GM19455 (cell line): Measurements from ENCODE around the gene ABHD17A.
"Not testable (repeated sequence)": the region's sequence is repeated elsewhere in the genome, so short reads cannot be mapped to it uniquely, and the experiment has no call there.

Source experiments
- ATAC-seq: cut with Tn5 transposase; IDR thresholded peaks from one replicate; pipeline ENCODE4 v1.9.1; 2021; ENCODE audit not compliant: unreplicated experiment

ABHD17A gene

GRCh38 chr19:1911098-1911497, 25.8 kb upstream of the ABHD17A start:
- ATAC-seq, result no peak

- no peak for ATAC-seq
Measured at GRCh38 chr19:1910177-1910576, 24.9 kb upstream of the ABHD17A start.

- ATAC-seq, result no peak
Measured at GRCh38 chr19:1909761-1910080, 24.4 kb upstream of the ABHD17A start.

GRCh38 chr19:1908364-1908678, 23.0 kb upstream of the ABHD17A start:
- no peak for ATAC-seq

- ATAC-seq, result no peak
Measured at GRCh38 chr19:1907563-1908363, 22.5 kb upstream of the ABHD17A start.

GRCh38 chr19:1906985-1907562, 21.8 kb upstream of the ABHD17A start:
- ATAC-seq, result no peak

- no peak for ATAC-seq
Measured at GRCh38 chr19:1905863-1906375, 20.6 kb upstream of the ABHD17A start.

- ATAC-seq, result peak; percentile 67
Measured at GRCh38 chr19:1905110-1905862, 20.0 kb upstream of the ABHD17A start, which contains the start of the genes ADAT3 and SCAMP4. Gene ADAT3, plus strand, starts transcription at chr19:1905399. Its CDS starts 6,649 bp downstream, at chr19:1912048. Gene SCAMP4, plus strand, starts transcription at chr19:1905399. Its CDS starts 9,621 bp downstream, at chr19:1915020.

- ATAC-seq, result no peak
Measured at GRCh38 chr19:1904860-1905109, 19.5 kb upstream of the ABHD17A start.

GRCh38 chr19:1902923-1903322, 17.6 kb upstream of the ABHD17A start:
- ATAC-seq, result no peak

GRCh38 chr19:1901940-1902404, 16.7 kb upstream of the ABHD17A start:
- ATAC-seq, result no peak

- ATAC-seq, result no peak
Measured at GRCh38 chr19:1896508-1896907, 11.2 kb upstream of the ABHD17A start.

GRCh38 chr19:1893791-1894190, 8.5 kb upstream of the ABHD17A start:
- ATAC-seq, result no peak

- no peak for ATAC-seq
Measured at GRCh38 chr19:1889907-1890306, 4.6 kb upstream of the ABHD17A start.

- ATAC-seq, result no peak
Measured at GRCh38 chr19:1888385-1888784, 3.1 kb upstream of the ABHD17A start.

- ATAC-seq, result not testable (repeated sequence)
Measured at GRCh38 chr19:1886360-1886759, 1.1 kb upstream of the ABHD17A start.

- peak; percentile 9 for ATAC-seq
Measured at GRCh38 chr19:1884719-1885334, 469 bp downstream of the ABHD17A start.

- ATAC-seq, result no peak
Measured at GRCh38 chr19:1884291-1884718, 991 bp downstream of the ABHD17A start.

- ATAC-seq, result no peak
Measured at GRCh38 chr19:1883784-1884183, 1.5 kb downstream of the ABHD17A start.

GRCh38 chr19:1882786-1883692, 2.3 kb downstream of the ABHD17A start:
- ATAC-seq, result no peak
